Astrocyte (in vitro differentiated cells and primary cell): Measurements from ENCODE around the gene BDNF.

Source experiments
- EZH2 ChIP-seq: IDR thresholded peaks from 2 replicates; pipeline ENCODE4 v1.6.1; 2012; ENCODE audit warnings: mild to moderate bottlenecking, low read length, inconsistent platforms; ENCODE audit not compliant: insufficient read depth
- TF ChIP-seq, protein P1 (sequence below): IDR thresholded peaks from 2 replicates; pipeline ENCODE4 v1.5.1; 2011; ENCODE audit warnings: low read depth, mild to moderate bottlenecking, inconsistent platforms, low read length, moderate library complexity; ENCODE audit not compliant: insufficient read depth

DNA sequence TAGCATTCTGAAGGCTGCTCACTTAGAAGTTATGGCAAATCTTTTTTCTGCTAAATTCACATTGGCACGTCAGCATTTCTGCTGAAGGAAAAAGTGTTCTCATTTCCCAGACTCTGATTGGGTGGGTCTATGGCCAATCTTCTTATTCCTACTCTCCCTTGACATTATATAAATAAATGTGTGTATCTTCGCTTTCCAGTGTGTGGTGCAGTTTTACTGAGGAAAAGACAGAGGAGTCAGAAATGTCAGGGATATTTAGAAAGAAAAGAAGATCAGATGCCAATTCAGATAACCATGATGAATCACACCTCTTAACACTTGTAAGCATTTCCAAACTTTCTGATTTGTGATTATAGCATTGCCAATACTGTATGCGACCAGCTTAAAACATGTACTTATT is 3.2 kb upstream of the BDNF start:
- TF ChIP-seq, protein P1, sequence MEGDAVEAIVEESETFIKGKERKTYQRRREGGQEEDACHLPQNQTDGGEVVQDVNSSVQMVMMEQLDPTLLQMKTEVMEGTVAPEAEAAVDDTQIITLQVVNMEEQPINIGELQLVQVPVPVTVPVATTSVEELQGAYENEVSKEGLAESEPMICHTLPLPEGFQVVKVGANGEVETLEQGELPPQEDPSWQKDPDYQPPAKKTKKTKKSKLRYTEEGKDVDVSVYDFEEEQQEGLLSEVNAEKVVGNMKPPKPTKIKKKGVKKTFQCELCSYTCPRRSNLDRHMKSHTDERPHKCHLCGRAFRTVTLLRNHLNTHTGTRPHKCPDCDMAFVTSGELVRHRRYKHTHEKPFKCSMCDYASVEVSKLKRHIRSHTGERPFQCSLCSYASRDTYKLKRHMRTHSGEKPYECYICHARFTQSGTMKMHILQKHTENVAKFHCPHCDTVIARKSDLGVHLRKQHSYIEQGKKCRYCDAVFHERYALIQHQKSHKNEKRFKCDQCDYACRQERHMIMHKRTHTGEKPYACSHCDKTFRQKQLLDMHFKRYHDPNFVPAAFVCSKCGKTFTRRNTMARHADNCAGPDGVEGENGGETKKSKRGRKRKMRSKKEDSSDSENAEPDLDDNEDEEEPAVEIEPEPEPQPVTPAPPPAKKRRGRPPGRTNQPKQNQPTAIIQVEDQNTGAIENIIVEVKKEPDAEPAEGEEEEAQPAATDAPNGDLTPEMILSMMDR, result peak; percentile 11
- TF ChIP-seq EZH2, result no peak
